HUES6 (cell line): ENCODE measurements around the gene SLC44A3.

Source experiments
- H3K27ac ChIP-seq: 2 replicates; pipeline ENCODE4 v1.7.0; 2013; ENCODE audit warnings: low read depth, mild to moderate bottlenecking, low read length, inconsistent platforms
- H3K27me3 ChIP-seq: 2 replicates; pipeline ENCODE4 v1.6.1; 2013; ENCODE audit warnings: low read length; ENCODE audit not compliant: control insufficient read depth, insufficient read depth
- H3K36me3 ChIP-seq: 2 replicates; pipeline ENCODE4 v1.6.1; 2013; ENCODE audit warnings: low read length; ENCODE audit not compliant: control insufficient read depth, insufficient read depth
- H3K4me1 ChIP-seq: 2 replicates; pipeline ENCODE4 v1.6.1; 2013; ENCODE audit warnings: low read length; ENCODE audit not compliant: control insufficient read depth, insufficient read depth
- H3K4me3 ChIP-seq: 2 replicates; pipeline ENCODE4 v1.5.1; 2013; ENCODE audit warnings: low read depth, low read length
- H3K9ac ChIP-seq: one replicate; pipeline ENCODE4 v1.6.1; 2013; ENCODE audit warnings: mild to moderate bottlenecking, low read length
- H3K9me3 ChIP-seq: 2 replicates; pipeline ENCODE4 v1.6.1; 2013; ENCODE audit warnings: low read depth, low read length; ENCODE audit not compliant: control insufficient read depth, insufficient read depth

SLC44A3 gene

DNA sequence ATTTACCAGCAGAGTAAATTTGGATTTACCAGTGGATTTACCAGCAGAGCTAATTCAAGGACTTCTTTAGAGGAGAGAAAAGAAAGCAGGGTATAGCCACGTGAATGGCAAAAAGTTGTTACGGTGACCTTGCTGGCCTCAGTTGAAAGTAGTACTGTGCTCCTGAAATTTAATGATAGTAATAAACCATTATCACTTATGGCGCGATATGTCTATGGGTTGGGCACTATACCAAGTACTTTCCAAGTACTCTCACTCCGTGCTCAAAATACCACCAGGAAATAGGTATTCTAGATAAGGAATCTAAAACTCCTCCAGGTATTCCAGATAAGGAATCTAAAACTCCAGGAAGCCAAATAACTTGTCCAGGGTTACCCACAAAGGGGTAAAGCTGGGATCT lies 35.8 kb downstream of the SLC44A3 start:
- no peaks in the 10 kb centered on the region for H3K9me3 ChIP-seq
- H3K4me1 ChIP-seq, result peaks cover 9% of the 10 kb centered on the region
- no peak overlapping the region for H3K4me3 ChIP-seq
- H3K9ac ChIP-seq, result no peak overlapping the region
- no peak overlapping the region for H3K27ac ChIP-seq
- no peaks in the 10 kb centered on the region for H3K36me3 ChIP-seq
- peaks cover 10% of the 10 kb centered on the region for H3K27me3 ChIP-seq

- no peak overlapping the region for H3K27ac ChIP-seq
- peaks cover 9% of the 10 kb centered on the region for H3K4me1 ChIP-seq
- no peaks in the 10 kb centered on the region for H3K9me3 ChIP-seq
- no peak overlapping the region for H3K4me3 ChIP-seq
- no peaks in the 10 kb centered on the region for H3K36me3 ChIP-seq
- peaks cover 10% of the 10 kb centered on the region for H3K27me3 ChIP-seq
- H3K9ac ChIP-seq, result no peak overlapping the region
These were observed 36.7 kb downstream of the SLC44A3 start for GRCh38 chr1:94856868-94857267.

DNA sequence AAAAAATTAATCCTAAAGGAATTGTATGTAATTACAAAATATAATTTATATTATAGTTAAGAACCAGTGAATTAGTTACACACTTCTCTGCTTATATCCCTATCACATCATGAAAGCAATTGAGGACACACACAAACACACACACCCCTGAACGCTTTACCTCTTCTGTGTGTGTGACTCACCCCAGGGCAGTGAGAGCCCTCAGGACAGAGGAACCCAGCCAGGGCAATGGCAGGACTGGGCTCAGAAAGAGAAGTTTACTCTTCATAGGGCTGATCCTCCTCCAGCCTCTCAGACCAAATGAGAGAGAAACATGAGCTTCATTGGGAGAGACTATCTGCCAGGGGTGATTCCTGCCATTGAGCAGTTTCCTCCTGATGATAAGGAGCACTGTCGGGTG lies 38.1 kb downstream of the SLC44A3 start:
- Histone ChIP-seq H3K36me3 (no peaks in the 10 kb centered on the region), H3K9me3 (no peaks in the 10 kb centered on the region), H3K27ac (no peak overlapping the region), H3K4me1 (peaks cover 23% of the 10 kb centered on the region), H3K27me3 (peaks cover 10% of the 10 kb centered on the region), H3K9ac (no peak overlapping the region), H3K4me3 (no peak overlapping the region)

DNA sequence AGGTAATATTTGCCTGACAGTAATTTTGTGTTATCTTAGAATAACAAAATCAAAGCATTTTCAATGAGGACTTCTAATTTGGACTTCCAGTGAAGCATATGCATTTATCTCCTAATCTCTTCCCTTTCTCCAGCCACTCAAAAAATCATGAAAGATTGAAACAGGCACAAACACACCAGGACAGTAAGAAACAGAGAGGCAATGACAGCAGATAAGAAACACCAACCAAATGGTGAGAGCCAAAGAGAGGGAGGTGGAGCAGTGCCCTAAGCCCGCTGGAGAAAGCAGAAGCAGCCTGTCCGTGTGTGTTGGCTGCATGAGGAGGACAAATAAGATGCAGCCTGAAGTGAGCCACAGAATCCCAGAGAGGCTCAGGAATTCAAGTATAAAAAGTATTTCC lies 39.0 kb downstream of the SLC44A3 start:
- H3K27ac ChIP-seq, result no peak overlapping the region
- peaks cover 32% of the 10 kb centered on the region for H3K4me1 ChIP-seq

DNA sequence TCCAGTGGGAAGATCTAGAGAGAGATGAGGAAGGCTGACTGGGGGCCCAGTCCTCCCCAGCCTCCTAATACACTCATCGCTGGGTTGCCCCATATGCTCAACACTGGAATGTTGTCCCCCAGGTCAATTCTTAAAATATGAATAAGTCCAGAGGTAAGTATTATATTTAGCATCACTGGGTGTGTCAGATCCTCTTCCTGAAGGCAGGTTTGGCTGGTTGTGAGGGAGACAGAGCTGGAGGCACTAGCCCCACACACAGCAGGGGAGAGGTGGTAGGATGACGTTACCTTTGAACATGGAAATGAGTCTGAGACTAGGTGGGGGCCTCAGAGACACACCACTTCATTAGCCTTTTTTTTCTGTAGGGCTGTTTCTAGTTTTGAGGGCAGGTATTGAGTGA lies 42.6 kb downstream of the SLC44A3 start:
- Histone ChIP-seq H3K4me1 (peaks cover 52% of the 10 kb centered on the region), H3K9ac (no peak overlapping the region), H3K36me3 (no peaks in the 10 kb centered on the region), H3K27ac (no peak overlapping the region), H3K27me3 (no peaks in the 10 kb centered on the region), H3K9me3 (no peaks in the 10 kb centered on the region), H3K4me3 (no peak overlapping the region)

More for the DNA sequence above, 39.0 kb downstream of the SLC44A3 start:
- Histone ChIP-seq H3K36me3 (no peaks in the 10 kb centered on the region), H3K27me3 (peaks cover 10% of the 10 kb centered on the region), H3K4me3 (no peak overlapping the region), H3K9me3 (no peaks in the 10 kb centered on the region), H3K9ac (no peak overlapping the region)

- H3K9me3 ChIP-seq, result no peaks in the 10 kb centered on the region
- peak overlapping the region; percentile 56; the same call in 1 of the 2 replicates for H3K27ac ChIP-seq
- H3K4me1 ChIP-seq, result peaks cover 52% of the 10 kb centered on the region
- H3K9ac ChIP-seq, result no peak overlapping the region
- H3K27me3 ChIP-seq, result no peaks in the 10 kb centered on the region
- H3K36me3 ChIP-seq, result no peaks in the 10 kb centered on the region
- no peak overlapping the region for H3K4me3 ChIP-seq
These were observed 43.2 kb downstream of the SLC44A3 start for GRCh38 chr1:94863297-94863911.

GRCh38 chr1:94863919-94864318 lies 43.8 kb downstream of the SLC44A3 start:
- Histone ChIP-seq H3K9ac (no peak overlapping the region), H3K36me3 (no peaks in the 10 kb centered on the region), H3K4me1 (peaks cover 55% of the 10 kb centered on the region), H3K4me3 (no peak overlapping the region), H3K9me3 (no peaks in the 10 kb centered on the region), H3K27me3 (no peaks in the 10 kb centered on the region), H3K27ac (peak overlapping the region; percentile 56; the same call in 1 of the 2 replicates)

DNA sequence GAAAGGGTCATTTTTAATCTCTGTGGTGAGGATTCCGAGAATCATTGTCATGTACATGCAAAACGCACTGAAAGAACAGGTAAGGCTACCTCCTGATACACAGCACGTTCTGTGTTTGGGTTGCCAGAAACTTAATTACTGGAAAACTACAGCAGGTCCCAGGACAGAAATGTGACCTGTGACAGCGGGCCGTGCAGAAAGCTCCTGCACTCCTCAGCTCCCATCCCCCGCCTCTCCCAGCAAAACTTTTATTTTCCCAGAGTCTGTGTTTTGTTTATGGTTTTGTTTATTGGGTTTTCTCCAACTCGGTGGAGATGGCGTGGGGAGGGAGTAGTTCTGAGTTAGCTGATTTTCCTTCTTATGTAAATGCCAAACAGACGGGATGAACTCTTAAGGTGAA lies 44.7 kb downstream of the SLC44A3 start:
- Histone ChIP-seq H3K27ac (no peak overlapping the region), H3K9me3 (no peaks in the 10 kb centered on the region)

GRCh38 chr1:94865360-94865759 lies 45.2 kb downstream of the SLC44A3 start:
- Histone ChIP-seq H3K27ac (no peak overlapping the region), H3K4me3 (no peak overlapping the region), H3K4me1 (peaks cover 56% of the 10 kb centered on the region), H3K27me3 (no peaks in the 10 kb centered on the region), H3K36me3 (no peaks in the 10 kb centered on the region), H3K9me3 (no peaks in the 10 kb centered on the region), H3K9ac (no peak overlapping the region)

More for the DNA sequence above, 44.7 kb downstream of the SLC44A3 start:
- no peaks in the 10 kb centered on the region for H3K36me3 ChIP-seq
- peak overlapping the region; percentile 9; the same call in 1 of the 2 replicates for H3K4me3 ChIP-seq
- no peak overlapping the region for H3K9ac ChIP-seq
- H3K27me3 ChIP-seq, result no peaks in the 10 kb centered on the region
- H3K4me1 ChIP-seq, result peaks cover 56% of the 10 kb centered on the region

DNA sequence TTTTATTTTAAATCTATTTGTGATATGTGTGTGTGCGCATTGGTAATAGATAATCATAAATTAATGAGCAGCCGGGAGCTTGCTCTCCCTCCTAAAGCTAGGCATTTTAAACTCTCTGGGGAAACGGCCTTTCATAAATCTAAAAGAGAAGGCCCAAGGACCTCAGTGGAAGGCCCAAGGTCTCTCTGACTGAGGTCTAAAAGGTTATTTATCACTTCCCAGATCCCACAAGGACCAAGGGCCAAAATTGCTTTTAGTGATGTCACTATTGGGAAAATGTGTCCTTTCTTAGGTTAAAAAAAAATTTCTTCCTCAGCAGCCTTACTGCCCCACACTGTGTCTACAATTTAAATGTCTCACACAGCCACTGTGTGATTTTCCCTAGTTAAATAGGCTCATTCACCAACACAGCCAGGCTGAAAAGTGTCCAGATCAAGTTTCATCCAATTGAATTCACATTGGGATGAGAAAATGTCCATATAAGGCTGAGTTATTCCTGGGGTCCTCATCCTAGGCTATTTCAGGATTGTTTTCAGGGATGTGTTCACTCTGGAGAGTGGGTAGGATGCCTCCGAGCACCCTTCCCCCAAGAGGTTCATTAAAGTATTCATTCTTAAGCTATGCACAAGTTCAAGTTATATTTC lies 46.1 kb downstream of the SLC44A3 start:
- Histone ChIP-seq H3K4me1 (peaks cover 58% of the 10 kb centered on the region), H3K9ac (no peak overlapping the region), H3K36me3 (no peaks in the 10 kb centered on the region), H3K4me3 (no peak overlapping the region), H3K27ac (no peak overlapping the region), H3K27me3 (no peaks in the 10 kb centered on the region), H3K9me3 (no peaks in the 10 kb centered on the region)

DNA sequence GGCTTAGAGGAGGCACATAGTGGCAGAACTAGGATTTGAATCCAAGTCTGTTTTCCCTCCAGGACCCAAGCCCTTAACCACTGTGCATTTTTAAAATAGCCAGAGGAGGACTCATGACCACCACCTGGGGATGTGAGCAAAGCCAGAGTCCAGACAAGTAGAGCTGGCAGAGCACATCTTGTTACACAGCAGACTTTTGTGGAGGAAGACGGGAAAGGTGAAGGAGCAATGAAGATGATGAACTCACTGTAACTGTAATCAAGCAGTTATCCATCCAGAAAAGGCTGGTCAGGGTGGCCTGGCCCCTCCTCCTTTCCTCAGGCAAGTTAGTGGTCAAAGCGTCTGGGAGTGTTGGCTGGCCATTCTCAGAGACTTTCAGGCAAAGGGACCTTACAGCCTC lies 50.9 kb downstream of the SLC44A3 start:
- H3K4me3 ChIP-seq, result no peak overlapping the region
- no peak overlapping the region for H3K27ac ChIP-seq
- peaks cover 17% of the 10 kb centered on the region for H3K4me1 ChIP-seq
- H3K36me3 ChIP-seq, result no peaks in the 10 kb centered on the region
- H3K27me3 ChIP-seq, result no peaks in the 10 kb centered on the region
- no peaks in the 10 kb centered on the region for H3K9me3 ChIP-seq
- no peak overlapping the region for H3K9ac ChIP-seq
